Measurements from ENCODE around the gene DDX23.

DDX23 gene

DNA sequence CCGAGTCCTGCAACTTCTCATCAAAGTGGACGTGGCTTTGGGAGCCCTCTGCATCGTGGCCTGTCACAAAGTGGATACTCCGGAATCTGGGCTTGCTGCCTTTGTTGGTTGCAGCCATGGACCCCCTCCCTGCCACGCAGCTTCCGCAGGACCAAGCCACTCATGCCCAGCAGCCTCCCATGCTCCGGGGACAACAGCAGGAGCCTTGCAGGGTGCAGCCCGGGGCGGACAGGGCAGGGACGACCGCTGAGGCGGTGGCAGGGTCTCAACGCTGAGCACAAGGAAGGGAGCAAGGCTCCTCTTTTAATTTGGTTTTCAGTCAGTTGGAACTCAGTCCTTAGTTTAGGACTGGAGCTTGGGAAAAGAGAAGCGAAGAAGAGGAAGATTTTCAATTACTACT is 51.0 kb downstream of the DDX23 start:
- DNase-seq (ENCODE audit: low spot score): no peak
- FAIRE-seq: no peak

DNA sequence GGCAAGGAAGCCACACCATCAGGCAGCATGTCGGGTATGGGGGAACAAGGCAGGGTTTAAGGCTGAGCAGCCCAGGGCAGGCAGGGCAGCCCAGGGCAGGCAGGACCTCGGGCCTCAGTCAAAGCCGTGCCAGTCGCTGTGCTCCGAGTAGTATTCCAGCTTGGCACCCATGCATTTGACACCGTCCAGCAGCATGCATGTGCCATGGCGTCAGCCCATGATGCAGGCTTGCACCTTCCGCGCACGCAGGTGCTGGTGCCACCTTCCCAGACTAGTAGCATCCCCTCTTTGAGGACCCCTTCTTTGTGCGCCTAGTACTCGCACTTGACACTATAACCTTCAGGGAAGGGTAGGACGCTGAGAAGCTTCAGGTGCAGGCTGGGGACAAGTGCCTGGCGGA is 51.5 kb downstream of the DDX23 start:
- DNase-seq (ENCODE audit: low spot score) (no peak), FAIRE-seq (no peak)

DNA sequence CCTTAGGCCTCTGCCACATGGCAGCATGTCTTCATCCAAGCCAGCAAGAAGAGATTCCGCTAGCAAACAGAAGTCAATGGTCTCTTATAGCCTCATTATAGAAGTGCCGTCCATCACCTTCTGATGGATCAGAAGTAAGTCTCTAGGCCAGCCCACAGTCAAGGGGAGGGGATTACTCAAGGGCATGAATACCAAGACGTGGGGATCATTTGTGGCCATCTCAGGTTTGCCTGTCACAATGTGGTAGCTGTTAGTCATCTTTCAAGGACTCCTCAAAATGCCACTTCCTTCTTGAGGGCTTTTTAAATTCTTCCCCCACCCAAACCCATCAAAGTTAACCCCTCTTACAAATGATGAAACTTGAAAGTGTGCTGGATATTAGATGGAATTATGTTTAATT is 55.0 kb downstream of the DDX23 start:
- FAIRE-seq: no peak
- DNase-seq (ENCODE audit: low spot score): no peak

DNA sequence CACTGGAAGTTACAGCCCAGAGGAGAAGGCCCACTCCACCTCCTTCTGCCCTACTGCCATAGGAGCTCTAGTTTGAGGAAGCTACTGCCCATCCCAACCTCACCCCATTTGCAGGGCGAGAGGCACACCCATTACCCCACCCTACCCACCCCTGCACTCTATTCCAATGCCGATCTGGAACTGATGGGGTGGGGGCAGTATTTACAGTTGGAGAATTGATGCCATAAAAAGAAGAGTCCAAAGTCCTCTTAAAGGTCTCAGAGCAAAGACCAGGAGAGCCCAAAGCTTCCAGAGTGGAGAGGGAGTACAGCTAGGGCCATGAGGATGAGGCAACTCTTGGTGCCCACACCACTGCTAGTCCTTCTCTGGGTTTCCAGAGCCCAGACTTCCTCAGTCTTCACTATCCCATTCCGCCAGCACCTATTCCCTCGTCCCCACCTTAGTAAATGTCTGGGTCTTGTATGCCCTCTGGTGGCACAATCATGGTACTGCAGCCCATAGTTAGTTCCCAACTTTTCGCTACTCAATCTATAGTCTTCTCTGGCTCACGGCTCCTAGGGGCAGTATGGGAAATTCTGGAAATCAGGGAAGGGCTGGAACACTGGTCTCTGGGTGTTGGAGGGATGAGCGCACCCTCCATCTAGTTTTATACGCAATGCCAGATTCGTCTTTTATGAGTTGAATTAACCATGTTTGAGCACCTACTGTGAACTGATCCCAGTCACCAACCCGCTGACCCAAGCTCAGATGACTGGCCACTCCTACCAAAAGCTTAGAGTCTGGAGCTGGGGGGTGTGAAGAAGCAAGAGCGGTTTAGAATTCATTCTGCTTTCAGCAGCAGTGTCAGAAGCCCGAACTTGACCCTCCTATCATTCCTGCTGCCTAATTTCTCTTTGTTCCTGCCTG is 56.2 kb downstream of the DDX23 start:
- DNase-seq (ENCODE audit: low spot score): peak; percentile 85
- peak; percentile 77 for FAIRE-seq

DNA sequence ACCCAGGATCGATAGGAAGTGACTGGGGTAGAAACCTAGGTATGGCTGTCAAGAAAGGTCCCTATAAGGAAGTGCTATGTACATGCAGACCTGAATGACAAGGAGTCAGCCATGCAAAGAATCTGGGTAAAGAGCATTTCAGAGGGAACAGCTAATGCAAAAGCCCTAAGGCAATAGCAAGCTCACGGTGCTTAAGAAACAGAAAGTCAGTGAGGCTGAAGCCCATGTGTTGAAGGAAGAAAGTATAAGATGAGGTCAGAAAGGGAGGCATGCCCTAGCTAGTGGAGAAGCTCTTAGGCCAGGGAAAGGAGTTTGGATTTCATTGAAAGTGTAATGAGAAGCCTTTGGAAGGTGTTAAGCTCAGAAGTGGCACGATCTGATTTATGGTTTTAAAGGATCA is 57.1 kb downstream of the DDX23 start:
- DNase-seq (ENCODE audit: low spot score) (no peak), FAIRE-seq (no peak)

DNA sequence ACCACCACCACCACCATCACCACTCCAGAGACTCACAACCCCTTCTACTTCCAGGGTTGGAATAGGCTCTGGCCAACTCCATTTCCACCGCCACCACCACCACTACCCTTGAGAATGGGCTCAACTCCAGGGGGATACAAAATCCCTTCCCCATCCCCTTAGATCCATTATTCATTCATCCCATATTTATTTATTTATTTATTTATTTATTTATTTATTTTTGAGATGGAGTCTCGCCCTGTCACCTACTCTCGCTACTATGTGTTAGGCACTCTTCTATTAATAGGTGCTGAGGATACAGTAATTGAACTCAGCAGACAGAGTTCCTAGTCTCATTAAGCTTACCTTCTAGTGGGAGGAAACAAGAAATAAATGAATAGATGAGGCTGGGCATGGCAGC is 58.3 kb downstream of the DDX23 start:
- no peak for DNase-seq (ENCODE audit: low spot score)
- FAIRE-seq: no peak

DNA sequence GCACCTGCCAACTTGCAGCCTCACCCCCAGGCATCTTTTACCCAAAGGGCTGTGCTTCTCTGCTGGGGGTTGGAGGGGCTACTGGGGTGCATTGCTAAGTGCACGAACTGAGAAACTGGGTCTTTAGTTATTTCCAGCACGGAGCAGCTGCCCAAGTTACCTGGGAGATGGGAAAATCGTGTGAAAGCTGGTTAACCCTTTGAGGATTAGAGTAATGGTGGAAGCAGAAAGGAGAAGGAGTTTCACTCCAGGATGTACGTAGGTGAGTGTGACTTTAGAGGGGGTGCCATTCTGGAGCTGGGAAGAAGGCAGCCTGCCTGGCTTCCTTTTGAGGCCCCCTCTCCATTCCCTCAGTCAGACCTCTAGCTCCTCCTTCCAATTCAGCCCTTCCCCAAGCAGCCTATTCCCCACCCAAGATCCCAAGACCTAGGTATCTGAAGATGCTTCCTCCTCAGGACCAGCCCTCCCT is 62.1 kb downstream of the DDX23 start:
- FAIRE-seq (no peak), DNase-seq (ENCODE audit: low spot score) (no peak)

DNA sequence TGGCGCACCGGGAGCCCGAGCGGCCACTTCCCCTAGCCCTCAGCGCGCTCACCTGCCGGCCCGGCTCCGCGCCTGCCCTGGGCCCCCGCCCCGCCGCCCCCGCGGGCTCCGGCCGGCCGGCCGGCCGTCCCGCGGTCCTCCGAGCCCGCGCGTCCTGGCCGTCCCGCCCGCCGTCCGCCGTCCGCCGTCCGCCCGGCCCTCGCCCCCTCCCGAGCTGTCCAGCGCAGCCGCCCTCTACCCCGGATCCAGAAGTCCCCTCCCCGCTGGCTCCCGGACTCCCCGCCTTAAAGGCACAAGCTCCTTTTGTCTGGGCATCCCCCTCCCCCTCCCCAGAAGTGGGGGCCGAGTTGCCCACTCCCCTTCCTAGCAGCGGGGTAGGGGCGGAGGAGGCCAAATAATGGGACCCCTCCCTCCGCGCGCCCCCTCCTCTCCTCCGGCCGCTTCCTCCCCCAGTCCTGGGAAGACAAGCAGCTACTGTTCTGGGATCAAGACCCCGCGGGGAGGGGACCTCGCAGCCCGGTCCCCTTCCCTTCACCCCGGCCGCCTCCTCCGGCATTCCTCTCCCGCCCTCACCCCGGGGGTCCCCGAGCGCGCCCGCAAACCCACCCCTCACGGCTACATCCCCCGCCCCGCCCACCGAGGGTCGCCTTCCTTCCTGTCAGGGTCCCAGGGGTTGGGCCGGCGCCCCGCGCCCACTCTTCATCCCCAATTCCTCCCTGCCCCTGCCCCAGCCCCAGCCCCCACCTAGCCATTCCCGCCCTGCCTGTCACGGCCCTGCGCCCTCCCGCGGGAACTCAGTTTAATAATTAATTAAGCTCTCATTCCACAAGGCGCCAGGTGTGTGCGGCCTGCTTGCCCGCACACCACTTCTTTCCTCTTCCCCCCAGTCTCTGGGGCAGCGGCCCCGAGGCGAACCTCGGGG is 62.8 kb downstream of the DDX23 start, which contains the start of gene ADCY6:
TSS of gene ADCY6 (minus strand) at position 236 of the 922 bp plus-strand sequence. CDS start 5,655 bp downstream, outside the sequence.
- DNase-seq (ENCODE audit: low spot score) (peak; percentile 81), FAIRE-seq (no peak)

DNA sequence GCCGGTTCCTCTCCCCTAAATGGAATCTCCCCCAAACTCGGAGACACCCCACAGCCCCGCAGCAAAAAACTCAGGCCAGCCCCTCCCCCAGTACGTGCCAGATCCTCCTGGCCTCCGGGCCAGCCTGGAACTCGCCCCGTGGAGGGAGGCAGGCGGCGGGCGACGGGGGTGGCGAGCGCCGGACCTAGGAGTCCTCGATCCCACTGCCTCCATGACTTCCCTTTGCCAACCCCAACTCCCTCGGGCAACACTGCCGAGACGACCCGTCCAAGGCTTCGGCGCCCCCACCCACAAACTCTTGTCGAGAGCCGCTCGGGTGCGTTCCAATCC is 63.5 kb downstream of the DDX23 start:
- no peak for FAIRE-seq
- no peak for DNase-seq (ENCODE audit: low spot score)

DNA sequence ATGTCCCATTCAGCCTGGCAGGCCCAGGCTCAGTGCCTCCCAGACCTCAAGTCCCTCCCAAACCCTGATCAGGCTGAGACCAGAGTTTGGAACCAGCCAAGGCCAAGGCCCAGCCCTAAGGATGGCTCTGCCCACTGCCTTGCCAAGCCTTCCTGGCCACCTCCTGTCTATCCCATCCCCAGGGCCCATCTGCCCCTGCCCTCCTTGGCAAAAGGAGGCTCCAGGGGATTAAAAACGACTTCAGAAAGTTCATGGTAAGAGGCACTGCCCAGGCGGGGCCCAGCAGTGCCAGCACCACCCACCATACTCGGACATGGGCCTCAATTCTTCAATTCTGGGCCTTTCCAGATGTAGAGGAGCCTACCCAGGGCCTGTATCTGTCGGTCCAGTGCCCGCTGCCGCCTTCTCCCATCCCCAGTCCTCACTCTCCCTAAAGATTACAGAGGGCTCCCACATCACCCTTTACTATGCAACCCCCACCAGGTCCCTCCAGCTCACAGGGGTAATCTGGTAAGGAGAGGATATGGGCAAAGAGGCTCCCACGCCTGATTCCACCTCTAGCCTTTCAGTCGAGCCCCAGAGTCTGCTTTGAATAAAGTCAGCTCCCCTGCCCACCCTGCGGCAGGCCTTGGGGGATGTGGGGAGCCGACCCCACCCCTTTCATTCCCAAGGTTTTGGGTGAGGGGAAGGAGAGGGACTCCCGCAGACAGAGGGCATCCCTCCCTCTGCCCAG is 64.0 kb downstream of the DDX23 start:
- FAIRE-seq: no peak
- DNase-seq (ENCODE audit: low spot score): no peak

DNA sequence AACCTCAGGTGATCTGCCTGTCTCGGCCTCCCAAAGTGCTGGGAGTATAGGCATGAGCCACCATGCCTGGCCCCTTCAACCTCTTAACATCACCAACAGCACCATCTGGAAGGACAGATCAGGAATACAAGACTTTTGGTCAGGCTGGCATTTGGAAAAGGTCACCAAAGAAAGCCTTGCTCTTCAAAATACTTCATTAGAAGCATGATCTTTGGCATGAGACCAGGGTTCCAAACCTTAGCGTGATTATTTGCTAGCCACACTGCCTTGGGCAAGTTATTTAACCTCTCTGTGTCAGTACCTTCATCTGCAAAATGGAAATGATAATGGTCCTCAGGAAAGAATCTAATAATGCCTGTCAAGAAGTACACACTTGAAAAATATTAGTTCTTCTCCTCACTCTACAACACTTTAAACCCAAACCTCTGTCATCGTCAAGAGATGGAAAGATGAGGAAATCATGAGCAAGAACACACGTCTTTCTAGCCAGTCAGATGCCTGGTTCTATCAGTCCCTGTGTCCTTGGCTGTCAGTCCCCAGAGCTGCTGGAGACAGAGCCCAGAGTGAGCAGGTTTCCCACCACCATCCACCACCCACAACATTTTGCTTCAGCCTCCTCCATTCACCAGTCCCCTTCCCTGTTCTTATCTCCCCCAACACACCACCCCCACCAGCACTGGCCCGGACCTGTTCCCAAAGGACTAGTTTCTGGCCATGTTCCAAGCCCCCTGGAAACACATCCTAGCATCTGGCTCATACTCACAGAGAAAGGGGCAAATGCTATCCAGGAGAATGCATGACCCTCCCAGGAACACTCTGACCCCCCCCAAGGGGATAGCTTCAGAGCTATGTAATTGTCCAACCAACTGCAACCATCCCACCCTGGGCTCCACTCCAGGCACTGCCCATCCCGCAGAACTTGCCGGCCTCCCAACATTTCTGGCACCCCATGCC is 65.1 kb downstream of the DDX23 start:
- no peak for FAIRE-seq

DNA sequence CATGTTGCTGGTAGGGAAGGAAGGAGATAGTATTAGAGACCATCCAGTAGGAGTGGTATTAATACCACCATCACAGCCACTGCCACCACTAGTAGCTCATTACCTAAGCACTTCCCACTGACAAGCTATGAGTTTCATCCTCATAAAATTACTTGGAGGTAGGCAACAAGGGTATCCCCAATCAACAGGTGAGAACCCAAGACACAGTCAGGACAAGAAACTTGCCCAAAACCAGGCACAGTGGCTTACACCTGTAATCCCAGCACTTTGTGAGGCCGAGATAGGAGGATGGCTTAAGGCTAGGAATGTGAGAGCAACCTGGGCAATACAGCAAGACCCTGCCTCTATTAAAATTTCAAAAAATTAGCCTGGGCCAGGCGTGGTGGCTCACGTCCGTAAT is 68.5 kb downstream of the DDX23 start:
- FAIRE-seq (no peak), DNase-seq (ENCODE audit: low spot score) (no peak)

More for the DNA sequence above, 65.1 kb downstream of the DDX23 start:
- DNase-seq (ENCODE audit: low spot score): no peak

DNA sequence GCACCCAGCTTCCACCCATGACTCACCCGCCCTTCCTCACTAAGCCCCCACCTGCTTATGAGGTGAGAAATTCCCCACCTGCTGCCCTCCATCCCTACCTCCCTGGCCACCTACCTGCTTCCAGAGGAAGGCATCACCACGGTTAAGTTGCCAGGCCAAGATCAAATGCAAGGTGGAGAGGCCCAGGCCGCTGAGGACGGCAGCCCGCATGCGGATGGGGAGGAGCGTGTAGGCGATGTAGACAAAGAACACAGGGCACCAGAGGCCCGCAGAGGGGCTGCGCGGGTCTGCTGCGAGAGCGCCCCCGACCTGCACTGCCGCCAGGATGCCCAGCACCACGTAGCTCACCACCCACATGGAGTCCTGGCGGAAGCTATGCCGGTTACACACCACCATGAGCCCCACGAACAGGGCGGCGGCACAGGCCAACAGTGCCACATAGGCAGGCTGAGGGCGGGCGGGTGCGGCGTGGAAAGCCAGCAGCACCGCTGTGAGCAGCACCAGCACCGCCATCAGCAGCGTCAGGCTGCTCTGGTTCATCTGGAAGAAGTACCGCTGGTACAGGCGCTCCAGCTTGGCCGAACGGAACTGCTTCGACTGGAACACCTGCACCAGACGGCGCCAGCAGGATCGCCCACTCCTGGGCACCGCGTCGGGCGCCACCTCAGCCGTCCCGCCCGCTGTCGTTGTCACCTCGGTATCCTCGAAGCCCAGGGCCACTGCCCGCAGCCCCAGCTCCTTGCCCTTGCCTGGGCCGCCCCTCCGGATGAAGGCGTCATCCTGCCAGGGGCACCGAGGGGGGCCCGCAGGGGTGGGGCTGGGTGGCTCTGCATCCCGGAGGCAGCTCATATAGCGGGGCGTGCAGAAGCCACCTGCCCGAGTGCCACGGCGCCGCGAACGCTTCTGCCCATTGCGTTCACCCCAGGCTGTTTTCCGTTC is 69.2 kb downstream of the DDX23 start:
- FAIRE-seq (no peak), DNase-seq (ENCODE audit: low spot score) (no peak)

DNA sequence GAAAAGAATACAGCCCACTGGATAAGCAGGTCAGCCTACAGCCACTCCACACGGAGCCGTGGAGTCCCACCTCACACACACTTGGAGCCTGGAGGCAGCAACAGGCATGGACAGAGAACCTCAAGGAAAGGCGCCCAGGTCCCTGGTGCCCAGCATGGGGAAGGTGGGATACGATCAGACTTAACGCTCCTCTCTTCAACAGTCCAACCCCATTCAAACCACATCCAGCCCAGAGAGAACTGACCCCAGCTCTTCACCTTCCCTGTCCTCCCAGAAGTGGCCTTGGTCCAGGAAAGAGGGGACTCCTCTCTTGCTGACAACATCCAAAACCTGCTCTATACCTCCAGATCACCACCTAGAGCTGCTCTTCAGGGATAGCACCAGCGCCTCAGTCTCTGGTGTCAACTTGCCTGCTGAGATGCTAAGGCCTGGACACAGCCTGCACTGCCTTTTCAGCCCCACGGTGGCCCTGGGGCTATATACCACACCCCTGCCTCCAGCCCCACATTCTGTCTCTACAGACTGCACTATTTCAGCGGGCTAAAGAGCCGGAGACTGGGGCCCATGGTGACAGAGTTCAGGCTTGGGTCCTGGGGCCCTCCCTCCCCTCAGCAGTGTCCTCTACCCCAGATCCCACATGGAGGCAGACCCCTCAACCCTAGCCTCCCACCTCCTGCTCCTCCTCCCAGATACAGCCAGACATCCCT is 70.1 kb downstream of the DDX23 start:
- FAIRE-seq: no peak

DNA sequence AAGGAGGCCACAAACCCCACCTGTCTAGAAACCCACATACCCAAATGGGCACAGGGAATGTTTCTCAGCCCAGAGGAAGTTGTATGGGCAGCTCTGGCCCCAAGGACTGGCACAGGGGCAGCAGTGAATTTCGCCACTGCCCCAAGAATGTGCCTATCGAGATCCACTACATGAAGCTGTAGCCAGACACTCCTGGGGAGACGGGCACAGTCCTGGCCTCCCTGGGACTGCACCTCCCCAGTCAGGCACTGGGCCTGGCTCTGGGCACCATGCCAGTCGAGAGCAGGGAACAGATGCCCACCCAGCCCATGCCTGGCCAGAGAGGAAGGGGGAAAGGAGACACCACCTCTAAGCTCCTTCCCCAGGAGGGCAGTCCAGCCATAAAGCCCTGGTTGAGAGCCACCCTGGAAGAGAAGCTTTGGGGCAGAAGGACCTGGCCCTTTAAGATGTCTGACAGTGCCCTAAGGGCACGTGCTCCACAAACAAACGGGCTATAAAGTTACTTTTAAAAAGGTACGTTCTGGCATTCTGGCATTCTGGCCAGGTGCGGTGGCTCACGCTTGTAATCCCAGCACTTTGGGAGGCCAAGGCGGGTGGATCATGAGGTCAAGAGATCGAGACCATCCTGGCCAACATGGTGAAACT is 71.5 kb downstream of the DDX23 start:
- no peak for DNase-seq (ENCODE audit: low spot score)

More for the DNA sequence above, 70.1 kb downstream of the DDX23 start:
- DNase-seq (ENCODE audit: low spot score): no peak

DNA sequence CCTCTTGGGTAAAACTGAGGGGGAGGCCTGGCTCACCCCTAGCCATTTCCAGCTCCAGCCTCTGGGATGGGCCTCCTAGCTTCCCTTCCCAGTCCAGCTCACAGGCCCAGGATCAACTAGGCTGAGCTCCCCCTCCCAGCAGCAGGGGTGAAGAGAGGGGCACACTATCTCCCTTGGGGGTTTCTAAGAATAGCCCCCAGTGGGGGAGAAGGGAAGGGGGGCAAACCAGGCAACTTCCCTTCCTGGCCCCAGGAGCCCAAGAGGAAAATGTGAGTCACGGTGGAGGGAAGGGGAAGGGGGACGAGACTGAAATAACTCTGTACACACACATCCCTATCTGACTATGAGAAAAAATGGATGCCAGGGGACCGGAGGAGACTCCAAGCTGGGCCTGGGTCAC is 72.1 kb downstream of the DDX23 start:
- DNase-seq (ENCODE audit: low spot score) (no peak), FAIRE-seq (no peak)

More for the DNA sequence above, 71.5 kb downstream of the DDX23 start:
- no peak for FAIRE-seq
